Measurements from ENCODE around the gene TPRKB.
"Not testable (repeated sequence)": the region's sequence is repeated elsewhere in the genome, so short reads cannot be mapped to it uniquely, and the experiment has no call there.

Gene TPRKB

GRCh38 chr2:73698101-73698500 lies 39.0 kb downstream of the TPRKB start:
- DNase-seq, result no peak

GRCh38 chr2:73697606-73698005 lies 39.5 kb downstream of the TPRKB start:
- DNase-seq, result no peak

- not testable (repeated sequence) for DNase-seq
Measured at GRCh38 chr2:73696985-73697384, 40.2 kb downstream of the TPRKB start.

DNA sequence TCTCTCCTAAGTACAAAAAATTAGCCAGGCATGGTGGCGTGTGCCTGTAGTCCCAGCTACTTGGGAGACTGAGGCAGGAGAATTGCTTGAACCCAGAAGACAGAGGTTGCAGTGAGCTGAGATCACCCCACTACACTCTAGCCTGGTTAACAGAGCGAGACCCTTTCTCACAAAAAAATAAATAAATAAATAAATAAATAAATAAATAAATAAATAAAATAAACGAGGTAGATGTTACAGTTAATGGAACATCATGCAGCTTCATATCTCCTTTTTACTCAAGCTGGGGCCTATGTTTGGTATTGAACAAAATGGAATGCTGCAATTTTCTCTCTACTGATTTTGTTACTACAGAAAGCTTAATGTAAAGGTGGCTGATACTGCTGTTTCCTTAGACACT lies 40.6 kb downstream of the TPRKB start:
- not testable (repeated sequence) for DNase-seq

DNA sequence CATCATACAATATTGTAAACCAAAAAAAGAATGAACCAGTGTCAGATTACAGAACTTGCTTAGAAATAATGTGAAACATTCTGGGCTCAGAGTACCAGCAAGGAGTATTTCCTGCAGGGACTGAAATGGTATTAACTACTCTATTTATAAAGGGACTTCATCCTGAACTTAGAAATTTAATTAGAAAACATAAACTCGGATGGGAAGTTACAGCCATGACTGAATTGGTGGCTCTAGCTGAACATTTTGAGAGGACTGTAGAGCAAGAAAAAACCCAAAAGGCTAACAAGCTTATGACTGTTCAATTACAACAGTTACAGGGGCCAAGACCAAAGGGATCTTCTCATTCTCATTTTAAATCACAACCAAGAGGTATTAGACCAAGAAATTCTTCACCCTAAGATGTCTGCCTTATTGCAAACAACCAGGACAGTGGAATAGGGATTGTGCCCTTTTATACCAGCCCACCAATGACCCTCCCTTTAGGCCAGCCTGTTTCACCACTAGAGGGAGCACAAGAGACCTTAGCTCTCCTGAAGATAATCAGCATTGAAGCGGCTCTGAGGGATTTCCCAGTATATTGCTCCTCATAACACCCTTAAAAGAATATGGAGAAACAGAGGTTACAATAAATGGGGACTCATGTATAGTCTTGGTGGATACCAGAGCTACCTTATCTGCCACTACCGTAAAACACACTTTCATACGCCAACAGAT lies 46.6 kb downstream of the TPRKB start:
- peak; percentile 14 for DNase-seq

DNA sequence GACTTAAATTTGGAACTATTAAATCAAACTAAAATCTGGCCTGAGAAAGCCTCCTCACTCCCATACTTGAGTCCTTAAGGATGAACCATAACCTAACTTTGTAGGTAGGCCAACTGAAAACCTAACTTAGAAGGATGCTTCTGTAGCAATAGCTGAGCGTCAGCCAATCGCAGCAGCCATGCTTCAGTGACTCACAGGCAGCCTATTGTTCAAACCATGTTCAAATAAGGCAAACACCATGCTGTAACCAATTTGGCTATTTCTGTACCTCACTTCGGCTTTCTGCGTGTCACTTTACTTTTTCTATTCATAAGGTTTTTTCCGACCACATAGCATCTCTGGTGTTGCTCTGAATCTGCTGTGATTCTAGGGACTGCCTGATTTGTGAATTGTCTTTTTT lies 48.7 kb downstream of the TPRKB start:
- not testable (repeated sequence) for DNase-seq

DNA sequence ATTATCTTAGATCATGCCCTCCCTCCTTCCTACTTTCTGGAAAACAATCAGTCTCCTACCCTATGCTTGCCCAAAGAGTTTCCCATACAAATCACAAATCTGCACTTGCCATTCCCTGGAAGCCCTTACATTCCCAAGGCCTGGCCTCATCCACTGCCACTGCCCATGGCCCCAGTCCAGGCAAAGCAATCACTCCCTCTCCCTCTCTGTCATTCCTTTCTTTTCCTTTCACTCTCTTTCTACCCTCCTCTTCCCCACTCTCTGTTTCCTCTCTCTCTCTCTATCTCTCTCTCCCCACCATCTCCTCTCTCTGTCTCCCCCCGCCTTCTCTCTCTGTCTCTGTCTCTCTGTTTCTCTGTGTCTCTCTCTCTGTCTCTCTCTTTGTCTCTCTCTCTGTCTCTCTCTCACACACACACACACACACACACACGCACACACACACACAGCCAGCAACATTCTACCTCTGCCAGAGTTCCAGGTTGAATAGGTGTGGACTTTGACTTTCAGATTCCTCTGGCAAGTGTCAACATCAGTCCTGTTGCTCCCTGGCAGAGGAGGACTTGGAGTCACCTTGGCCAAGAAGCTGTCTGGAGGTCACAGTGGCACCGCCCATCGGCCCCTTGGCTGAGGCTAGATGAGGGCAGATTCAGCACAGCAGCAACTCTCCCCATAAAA lies 51.2 kb downstream of the TPRKB start:
- no peak for DNase-seq

- DNase-seq, result not testable (repeated sequence)
Measured at GRCh38 chr2:73684905-73685304, 52.2 kb downstream of the TPRKB start.

DNA sequence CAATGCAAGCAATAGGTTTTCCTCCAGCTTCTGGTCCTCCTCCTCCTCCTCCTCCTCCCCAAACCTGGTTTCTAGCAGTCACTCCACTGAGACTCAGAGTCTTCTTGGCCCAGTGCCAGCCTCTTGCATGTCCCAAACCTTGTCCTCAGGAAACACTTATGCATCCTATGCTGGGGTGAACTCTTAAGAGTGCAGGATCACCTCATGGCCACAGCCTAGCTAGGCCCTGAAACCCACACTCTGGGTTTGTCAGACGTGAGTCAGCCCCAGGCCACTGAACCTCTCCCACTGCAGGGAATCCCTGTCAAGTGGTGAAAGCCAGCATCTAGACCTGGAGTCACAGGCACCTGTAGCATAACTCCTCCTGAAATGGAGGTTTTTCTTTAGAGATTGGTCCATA lies 52.8 kb downstream of the TPRKB start:
- DNase-seq, result not testable (repeated sequence)

- not testable (repeated sequence) for DNase-seq
Measured at GRCh38 chr2:73679951-73680571, 57.1 kb downstream of the TPRKB start.
